ENCODE results near the gene DPP10.

DPP10 gene

GRCh38 chr2:115603285-115603684, 1160.8 kb downstream of the DPP10 start:
- DNase-seq, result no peak

GRCh38 chr2:115606350-115606749, 1163.9 kb downstream of the DPP10 start:
- no peak for DNase-seq

GRCh38 chr2:115609978-115610377, 1167.5 kb downstream of the DPP10 start:
- no peak for DNase-seq

- no peak for DNase-seq
Observed at GRCh38 chr2:115610888-115611287, 1168.4 kb downstream of the DPP10 start.

- DNase-seq, result no peak
Observed at GRCh38 chr2:115624332-115624731, 1181.9 kb downstream of the DPP10 start.

- no peak for DNase-seq
Observed at GRCh38 chr2:115634578-115634977, 1192.1 kb downstream of the DPP10 start.

GRCh38 chr2:115635430-115635829, 1193.0 kb downstream of the DPP10 start:
- no peak for DNase-seq

- no peak for DNase-seq
Observed at GRCh38 chr2:115649731-115650130, 1207.3 kb downstream of the DPP10 start.

- DNase-seq, result no peak
Observed at GRCh38 chr2:115650827-115651226, 1208.4 kb downstream of the DPP10 start.

GRCh38 chr2:115652652-115653051, 1210.2 kb downstream of the DPP10 start:
- no peak for DNase-seq

GRCh38 chr2:115654362-115654761, 1211.9 kb downstream of the DPP10 start:
- no peak for DNase-seq

- DNase-seq, result no peak
Observed at GRCh38 chr2:115678129-115678528, 1235.7 kb downstream of the DPP10 start.

GRCh38 chr2:115684345-115684744, 1241.9 kb downstream of the DPP10 start:
- DNase-seq, result no peak

GRCh38 chr2:115691409-115691808, 1249.0 kb downstream of the DPP10 start:
- no peak for DNase-seq

GRCh38 chr2:115694651-115695050, 1252.2 kb downstream of the DPP10 start:
- DNase-seq, result no peak

GRCh38 chr2:115733190-115733775, 1290.8 kb downstream of the DPP10 start:
- no peak for DNase-seq

- DNase-seq, result no peak
Observed at GRCh38 chr2:115738111-115738510, 1295.7 kb downstream of the DPP10 start.

GRCh38 chr2:115739574-115739973, 1297.1 kb downstream of the DPP10 start:
- DNase-seq, result no peak

GRCh38 chr2:115746151-115746550, 1303.7 kb downstream of the DPP10 start:
- DNase-seq, result no peak

- DNase-seq, result no peak
Observed at GRCh38 chr2:115757286-115757685, 1314.8 kb downstream of the DPP10 start.

GRCh38 chr2:115763601-115764000, 1321.2 kb downstream of the DPP10 start:
- no peak for DNase-seq

- DNase-seq, result no peak
Observed at GRCh38 chr2:115771516-115771915, 1329.1 kb downstream of the DPP10 start.

GRCh38 chr2:115774361-115774760, 1331.9 kb downstream of the DPP10 start:
- no peak for DNase-seq

- DNase-seq, result no peak
Observed at GRCh38 chr2:115779085-115779632, 1336.7 kb downstream of the DPP10 start.

GRCh38 chr2:115782286-115782685, 1339.8 kb downstream of the DPP10 start:
- DNase-seq, result no peak
